Hematopoietic multipotent progenitor cell treated with erythropoietin and hydrocortisone succinate and interleukin-3 and kit ligand, for 17 days (in vitro differentiated cells): Measurements from ENCODE around the gene COASY.
"Not testable (repeated sequence)": the region's sequence is repeated elsewhere in the genome, so short reads cannot be mapped to it uniquely, and the experiment has no call there.

Experiments used
- DNase-seq: peaks from one replicate; pipeline ENCODE4 v3.0.0-alpha.2; 2015; ENCODE audit warnings: low spot score

Gene COASY

DNA sequence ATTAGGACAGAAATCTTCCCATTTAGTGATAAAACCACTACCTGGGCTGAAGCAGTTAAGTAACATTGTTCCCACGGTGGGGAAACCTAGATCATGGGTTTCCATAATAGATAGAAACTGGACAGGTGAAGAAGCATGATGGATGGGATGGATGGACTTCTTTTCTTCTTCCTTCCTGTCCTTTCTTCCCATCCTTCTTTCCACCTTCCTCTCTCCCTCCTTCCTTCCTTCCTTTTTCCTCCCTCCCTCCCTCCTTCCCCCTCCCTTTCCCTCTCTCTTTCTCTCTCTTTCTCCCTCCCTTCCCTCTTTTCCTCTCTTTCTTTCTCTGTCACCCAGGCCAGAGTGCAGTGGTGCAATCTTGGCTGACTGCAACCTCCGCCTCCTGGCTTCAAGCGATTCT, 12.5 kb downstream of the COASY start:
- DNase-seq, result no peak

DNA sequence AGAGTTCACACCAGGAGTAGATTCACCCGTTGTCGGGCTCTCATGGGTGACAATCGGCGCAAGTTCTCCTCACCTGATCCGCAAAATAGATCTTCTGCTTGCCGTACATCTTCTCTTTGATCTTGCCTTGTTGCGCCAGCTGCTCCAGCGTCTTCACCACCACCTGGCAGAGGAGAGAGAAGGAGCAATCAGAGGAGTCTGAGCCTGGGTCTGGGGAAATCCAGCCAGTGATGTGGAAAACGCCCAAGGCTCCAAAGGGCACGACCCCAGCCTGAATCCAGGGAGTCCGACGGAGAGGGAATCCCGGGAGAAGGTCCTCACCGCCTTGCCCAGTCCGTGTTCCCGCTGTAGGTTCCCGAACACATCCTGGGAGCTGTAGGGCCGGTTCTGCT, 15.2 kb downstream of the COASY start:
- no peak for DNase-seq

DNA sequence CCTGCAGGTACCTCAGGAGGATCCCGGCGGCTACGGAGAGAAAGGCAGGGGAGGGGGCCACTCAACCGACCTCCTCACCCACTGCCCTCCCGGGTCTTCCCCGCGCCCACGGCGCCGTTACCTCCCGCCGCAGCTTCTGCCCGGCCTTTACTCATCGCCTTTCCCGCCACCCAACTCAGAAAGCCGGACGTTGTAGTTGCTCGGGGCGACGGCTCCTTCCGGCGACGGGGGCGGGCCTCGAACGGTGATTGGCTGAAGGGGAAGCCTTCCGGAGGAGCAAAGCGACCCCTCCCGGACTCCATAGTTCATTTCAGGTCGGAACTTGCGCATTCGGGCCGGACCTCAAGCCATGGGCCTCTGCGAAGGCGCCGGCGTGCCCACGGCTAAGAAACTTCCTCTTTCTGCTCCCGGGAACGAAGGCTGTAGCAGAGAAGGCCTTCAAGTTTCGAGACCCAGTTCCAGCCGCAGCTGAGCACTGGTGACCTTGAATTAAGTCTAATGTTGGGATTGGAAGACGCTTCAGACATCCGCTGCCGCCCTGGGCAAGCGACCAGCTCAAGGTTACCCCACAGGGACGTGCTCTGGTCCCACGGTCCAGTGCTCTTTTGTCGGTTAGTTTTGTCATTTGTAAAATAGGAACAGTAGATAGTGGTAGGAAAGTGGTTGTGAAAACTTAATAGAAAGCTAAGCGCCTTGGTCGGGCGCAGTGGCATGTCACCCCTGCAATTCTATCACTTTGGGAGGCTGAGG, 15.8 kb downstream of the COASY start, which contains the start of gene PSMC3IP:
PSMC3IP (minus strand) TSS at position 198 of the 750 bp plus-strand sequence; CDS start at position 155, 43 bp downstream.
- peak; percentile 91 for DNase-seq

DNA sequence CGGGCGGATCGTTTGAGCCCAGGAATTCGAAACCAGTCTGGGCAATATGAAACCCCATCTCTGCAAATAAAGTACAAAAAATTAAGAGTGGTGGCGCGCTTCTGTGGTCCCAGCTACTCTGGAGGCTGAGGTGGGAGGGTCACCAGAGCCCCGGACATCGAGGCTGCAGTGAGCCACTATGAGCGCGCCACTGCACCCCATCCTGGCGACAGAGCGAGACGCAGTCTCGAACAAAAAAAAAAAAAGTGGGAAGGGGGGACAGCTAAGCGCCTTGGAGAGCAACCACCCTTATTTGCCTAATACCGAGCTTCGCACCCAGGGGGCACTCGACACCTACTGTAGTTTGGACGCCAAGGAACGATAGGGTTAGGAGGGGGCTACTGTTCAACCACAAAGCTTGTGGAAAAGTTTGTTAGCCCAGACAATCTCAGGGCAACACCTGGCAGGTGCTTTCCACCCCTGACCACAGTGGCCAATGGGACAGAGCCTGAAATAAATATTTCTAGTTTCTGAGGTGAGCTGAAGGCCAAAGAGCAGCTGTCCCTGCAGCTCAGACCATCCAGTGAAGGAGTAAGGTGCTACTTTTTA, 16.4 kb downstream of the COASY start:
- peak; percentile 67 for DNase-seq

DNA sequence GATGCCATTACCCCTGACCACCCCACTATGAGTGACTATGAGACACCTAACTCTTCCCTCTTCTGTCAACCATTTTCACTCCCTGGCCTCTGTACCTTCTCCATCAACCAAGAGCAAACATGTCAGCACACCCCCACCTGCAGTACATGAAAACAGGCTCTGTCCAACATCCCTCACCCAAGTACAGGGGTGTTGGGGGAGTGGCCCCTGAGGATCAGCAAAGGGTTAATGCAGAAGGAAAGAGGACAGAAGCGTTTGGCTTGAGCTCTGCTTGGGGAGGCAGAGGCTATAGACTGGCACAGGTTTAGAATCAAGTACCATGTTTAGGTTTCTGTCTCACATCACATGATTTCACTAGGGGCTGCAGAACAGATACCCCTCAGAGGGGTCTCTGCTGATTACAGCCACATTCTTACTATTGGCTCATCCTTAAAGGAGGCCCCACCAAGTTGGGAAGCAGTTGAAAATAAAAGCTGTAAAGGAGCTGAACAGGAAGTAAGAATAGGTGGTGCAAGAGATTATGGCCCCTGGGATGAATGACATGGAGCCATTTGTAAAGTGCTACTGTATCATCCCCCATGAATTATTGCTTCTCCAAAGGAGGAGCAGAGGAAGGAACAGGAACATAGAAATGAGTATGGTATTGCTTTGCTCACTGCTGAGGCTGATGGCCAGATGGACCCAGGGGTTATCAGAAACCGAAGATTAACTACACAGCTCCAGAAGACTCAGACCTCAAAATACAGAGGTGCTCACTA, 18.0 kb downstream of the COASY start:
- no peak for DNase-seq

DNA sequence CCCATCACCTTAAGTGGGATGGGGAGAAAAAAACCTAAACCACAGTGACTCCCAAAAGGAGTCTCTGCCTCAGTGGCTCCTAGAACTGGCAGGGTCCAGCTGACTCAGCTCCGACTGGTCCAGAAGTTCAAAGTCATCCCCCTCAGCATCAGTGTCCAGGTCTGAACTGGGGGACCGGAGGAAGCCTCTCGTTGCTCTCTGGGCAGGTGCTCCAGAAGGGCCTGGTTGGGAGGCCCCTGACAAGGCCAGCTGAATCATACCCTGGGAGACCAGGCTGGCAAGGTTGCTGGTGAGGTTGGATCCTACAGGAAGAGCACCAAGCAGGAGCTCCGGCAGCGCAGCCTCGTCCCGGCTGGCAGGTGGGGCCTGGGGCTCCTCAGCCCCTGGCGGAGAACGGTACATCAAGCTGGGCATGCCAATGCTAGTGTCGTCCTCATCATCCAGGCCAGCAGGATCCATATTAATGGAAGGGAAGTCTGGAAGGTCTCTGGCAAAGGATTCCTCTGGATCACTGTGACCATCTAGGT, 19.9 kb downstream of the COASY start:
- DNase-seq, result no peak

DNA sequence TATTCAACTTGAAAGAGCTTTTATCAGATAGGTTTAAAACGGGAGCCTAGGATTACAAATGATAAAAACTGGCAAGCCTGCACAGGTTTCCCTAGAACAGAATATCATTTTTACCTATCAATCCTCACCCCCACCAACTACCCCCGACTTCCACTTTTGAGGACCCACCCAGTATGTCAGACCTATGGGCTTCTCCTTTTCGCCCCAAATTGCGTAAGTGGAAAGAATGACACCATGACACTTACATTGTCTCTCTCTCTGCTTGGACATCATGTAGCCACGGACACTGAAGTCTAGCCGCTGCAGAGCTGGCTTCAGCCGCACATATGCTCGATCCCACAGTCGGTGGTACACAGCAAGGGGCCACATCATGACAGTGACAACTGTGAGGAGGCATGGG, 22.9 kb downstream of the COASY start:
- DNase-seq, result no peak

DNA sequence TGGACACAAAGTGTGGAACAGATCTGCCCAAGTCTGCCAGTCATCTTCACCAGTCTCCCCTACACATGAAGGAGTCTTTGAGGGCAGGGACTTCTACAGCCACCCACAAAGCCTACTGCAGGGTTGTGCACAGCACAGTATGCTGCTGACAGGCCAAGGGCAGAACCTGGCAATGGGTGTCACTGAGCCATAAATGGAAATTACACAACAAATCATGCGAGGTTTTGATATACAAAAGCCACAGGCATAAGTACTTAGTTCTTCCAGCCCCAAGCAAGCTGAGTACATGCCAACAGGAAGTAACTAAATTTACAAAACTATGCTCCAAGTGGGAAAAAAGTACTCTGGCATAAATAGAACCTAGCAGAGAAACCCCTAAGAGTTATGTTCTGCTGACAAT, 23.4 kb downstream of the COASY start:
- no peak for DNase-seq

DNA sequence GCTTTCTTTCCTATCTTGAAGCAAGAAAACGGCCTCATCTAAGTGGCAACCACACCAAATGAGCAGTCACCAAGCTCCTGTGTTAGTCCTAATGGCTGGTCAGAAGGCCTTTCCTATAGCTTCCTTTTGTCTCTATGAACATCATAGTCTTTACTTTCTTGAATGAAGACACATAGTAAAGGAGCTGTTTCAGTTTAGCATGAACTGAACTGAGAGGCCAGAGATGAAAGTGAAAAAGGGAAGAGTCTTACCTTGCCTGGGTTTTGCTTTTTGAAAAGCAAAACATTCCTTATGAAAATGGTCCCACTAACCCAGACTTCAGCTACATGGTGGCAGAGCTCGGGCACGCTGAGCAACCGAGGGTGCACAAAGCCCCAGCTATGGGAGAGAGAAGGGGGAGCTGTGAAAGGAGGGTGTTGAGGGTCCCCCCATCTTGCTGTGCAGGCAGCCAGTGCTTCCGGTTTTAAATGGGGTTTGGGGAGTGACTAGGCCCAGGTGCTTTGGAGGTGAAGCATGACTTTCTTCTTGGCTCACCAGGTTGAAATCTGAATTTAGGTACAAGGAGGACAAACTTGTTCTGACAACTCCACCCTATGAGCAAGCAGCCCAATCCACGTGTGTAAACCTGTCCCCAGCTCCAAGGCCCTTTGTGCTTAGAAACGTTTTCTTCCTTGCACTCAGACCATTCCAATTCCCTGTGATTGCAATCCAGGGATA, 24.7 kb downstream of the COASY start:
- no peak for DNase-seq

DNA sequence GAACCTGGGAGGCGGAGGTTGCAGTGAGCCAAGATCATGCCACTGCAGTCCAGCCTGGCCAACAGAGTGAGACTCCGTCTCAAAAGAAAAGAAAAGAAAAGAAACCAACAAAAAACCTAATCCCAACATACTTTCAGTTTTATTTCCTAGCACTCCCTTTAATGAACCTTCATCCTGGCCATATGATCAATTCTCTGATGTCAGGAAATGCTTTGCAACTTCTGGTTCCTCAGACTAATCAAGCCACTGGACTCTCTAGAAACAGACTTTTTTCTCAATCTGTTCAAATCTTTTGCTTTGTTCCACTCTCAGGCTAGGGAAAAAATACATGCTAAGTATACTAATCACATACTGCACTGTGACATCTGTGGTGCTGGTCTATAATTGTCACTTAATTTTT, 28.9 kb downstream of the COASY start:
- no peak for DNase-seq

DNA sequence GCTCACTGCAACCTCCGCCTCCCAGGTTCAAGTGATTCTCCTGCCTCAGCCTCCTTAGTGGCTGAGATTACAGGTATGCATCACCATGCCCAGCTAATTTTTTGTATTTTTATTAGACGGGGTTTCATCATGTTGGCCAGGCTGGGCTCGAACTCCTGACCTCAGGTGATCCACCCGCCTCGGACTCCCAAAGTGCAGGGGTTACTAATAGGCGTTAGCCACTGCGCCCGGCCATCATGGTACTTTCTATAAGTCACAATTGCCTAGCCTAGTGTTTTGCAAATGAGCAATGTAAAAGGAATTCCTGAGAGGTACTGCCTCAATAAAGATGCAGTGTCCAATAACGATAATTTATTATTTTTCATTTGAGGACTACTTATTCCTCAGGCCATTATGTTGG, 29.5 kb downstream of the COASY start:
- DNase-seq, result no peak

DNA sequence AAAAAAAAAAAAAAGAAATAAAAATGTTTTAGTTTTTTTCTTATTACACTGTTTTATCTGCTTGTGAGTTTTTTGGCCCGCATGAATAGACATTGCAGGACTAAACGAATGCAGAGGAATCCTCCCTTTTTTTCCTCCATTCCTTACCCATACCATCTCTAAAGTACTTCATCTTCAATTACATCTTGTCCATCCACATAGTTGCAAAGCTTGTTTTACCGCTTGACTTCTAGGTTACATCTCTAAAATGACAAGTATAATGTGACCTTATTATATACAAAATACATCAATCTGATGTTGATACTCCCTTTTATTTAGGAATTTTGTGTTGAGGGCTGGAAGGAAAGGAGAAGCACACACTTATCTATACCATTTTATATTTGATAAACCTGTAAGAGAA, 34.4 kb downstream of the COASY start:
- no peak for DNase-seq

DNA sequence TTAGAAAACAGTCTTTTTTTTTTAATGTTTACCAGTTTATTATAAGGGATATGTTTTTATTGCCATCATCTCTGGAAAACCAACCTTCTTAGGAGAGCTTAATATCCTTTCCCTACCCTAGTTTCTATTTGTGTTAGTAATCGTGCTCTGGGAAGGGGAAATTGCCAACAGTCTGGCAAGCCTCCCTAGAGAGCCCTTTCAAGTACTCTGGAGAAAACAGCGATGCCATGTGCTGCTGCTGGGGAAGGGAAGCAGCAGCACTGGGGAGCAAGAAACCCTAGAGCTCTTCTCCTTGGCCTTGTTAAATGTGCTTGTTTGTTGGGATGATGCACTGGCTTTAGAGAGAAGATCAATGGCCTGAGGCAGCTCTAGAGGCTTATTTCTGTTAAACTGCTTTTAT, 37.0 kb downstream of the COASY start:
- DNase-seq, result no peak

DNA sequence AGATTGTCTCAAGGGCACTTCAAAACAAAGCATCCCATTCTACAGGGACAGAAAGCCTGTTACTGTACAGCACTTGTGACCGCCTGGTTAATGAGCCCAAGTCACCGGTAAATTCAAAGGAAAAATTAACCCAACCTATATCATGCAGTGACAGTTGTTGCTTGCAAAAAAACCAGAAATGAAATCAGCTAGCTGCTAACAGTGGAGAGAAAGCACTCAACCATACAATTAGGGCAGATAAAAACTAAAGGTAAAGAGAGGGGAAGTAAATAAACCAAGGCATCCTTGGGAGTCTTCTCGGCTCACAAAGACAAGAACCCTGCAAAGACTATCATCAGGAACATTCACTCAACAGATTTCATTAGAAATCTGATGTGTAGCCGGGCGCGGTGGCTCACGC, 41.4 kb downstream of the COASY start:
- DNase-seq, result no peak

DNA sequence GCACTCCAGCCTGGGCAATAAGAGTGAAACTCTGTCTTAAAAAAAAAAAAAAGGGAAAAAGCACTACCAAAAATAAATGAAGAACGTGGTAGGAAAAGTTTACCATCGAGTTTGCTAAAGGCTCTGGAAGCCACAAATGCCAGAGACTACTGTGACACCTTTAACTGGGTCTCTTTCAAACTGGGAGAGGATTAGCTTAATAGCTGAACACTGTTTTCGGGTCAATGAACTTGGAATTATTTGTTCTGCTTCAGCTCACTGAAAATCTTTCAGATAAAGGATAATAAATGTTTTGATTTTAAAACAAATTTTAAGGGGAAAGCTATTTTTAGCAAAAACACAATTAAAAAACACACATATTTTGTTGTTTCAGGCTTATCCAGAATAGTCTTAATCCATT, 45.8 kb downstream of the COASY start:
- DNase-seq, result no peak

DNA sequence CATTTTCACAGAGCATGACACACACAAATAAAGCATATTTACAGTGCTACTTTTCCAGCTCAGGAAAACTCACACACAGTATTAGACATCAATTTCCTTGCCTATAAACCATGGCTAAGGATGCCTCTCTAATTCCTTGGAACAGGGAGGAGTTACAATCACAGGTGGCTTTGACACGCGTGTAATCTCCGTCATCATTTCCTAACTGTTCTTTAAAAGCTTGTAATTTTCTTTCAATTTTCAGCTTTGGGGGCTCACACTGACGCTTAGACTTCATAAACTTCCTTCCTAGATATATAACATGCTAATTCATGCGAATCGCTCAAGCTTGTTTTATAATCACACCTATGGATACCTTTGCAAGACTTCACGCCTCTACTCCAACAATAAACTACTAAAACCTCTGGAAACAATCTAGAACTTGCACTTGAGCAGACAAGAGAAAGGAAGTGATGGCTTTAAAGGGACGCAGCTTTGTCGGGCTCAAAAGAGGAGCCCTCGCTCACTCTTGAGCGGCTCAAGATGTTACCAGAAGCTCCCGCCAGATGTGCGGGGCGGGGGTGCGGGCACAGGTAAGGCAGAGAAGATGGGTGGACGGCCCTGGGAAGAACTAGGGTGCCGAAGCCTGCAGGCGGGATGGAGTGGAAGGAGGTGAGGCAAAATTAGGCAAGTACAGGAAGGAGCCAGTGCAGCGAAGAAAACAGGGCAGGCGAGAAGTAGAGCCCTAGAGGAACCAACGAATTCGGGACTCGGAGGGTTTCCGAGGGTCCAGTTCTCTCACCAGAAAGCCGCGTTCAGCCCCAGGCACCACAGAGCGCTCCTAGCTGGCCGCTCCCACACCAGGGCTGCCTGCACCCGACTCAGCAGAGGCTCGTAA, 46.6 kb downstream of the COASY start:
- DNase-seq, result no peak

DNA sequence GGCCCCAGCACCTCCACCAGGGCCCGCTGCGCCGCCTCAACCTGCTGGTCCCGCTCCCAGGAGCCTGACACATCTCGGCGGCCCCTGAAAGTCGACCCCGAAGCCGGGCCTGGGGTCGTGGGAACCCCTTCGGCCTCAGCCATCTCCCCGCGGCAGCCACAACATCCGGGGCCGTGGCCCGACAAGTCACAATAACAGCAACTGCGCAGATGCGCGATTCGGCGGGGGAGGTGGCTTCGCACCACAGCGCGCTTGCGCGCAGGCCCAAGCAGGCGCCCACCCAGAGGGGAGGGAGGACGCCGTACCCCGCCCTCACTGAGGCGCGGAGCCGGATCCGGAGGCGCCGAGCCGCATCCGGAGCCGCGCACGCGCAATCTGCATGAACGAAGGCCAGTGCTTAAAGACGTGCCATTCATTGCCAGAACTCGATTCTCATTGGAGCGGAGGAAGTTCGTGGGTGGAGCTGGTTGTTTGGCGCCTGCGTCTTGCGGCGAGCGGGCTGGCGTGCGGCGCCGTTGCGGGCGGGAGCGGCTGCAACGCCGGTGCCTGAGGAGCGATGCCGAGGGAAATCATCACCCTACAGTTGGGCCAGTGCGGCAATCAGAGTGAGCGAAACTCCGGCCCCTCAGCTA, 47.4 kb downstream of the COASY start, which contains the start of the genes RETREG3 and TUBG1:
RETREG3 (minus strand) TSS at position 193 of the 632 bp plus-strand sequence; CDS start at position 143, 50 bp downstream.
TUBG1 (plus strand) TSS at position 502 of the 632 bp plus-strand sequence; CDS start at position 557, 55 bp downstream.
- DNase-seq, result peak; percentile 99

DNA sequence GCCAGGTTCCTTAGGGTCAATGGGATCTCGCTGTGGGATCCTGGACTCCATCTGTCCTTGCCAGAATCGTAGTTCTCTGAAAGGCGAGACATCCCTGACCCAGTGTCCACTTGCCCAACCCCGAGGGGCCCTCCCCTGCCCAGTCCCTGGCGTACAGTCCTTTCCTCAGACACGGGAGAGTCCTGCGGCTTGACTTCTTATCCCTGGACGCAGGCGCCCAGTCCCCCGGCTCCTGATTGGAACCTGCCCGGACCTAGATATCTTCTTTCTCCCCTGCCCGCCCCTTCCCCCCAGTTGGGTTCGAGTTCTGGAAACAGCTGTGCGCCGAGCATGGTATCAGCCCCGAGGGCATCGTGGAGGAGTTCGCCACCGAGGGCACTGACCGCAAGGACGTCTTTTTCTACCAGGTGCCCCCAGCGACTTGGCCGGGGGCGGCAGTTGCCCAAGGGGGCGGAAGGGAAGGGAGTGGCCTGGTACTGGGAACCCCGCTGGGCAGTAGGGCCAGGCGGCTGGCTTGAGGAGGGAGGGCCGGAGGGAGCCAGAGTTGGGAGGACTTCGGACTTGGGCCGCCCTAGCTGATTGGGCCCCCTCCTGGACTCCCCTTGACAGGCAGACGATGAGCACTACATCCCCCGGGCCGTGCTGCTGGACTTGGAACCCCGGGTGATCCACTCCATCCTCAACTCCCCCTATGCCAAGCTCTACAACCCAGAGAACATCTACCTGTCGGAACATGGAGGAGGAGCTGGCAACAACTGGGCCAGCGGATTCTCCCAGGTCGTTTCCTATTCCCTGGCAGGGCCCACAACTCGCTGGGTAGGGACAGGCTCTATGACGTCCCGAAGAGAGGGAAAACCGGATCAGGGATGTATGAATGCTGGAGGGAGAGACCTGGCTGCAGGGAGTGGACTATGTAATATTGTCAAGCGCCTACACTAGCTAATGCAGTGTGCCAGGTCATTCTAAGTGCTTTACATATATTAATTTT, 48.2 kb downstream of the COASY start:
- DNase-seq, result not testable (repeated sequence)

DNA sequence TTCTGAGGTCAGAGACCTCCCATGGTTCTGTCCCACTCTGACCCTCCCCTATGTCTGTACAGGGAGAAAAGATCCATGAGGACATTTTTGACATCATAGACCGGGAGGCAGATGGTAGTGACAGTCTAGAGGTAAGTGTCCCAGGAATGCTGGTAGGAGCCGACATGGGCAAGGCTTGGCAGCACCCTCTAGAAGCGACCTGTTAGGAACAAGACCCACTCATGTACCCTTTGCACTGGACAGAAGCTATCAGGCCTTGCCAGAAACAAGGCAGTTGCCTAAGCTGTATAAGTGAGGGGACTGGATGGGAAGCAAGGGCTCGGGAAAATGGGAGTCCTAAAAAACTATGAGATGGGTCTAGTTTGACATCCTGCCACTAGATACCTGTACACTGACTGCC, 50.1 kb downstream of the COASY start:
- DNase-seq, result no peak
